Natural killer cell (primary cell): ENCODE results near the gene CYB5D1. TPM values are rescaled to one million over a fixed set of nuclear protein-coding genes. Genes with fewer than 3 reads are reported as not detected.

Experiments
- ATAC-seq, 3 donors: fragments of 150-1000 bp in 2 of 3; fragments of 200-7000 bp in 1 of 3; cut with Tn5 transposase; 1 replicate in 1 of 3; 2 replicates in 2 of 3; pipeline ENCODE4 v1.10.0; 2021; ENCODE audit warnings: mild to moderate bottlenecking in 2 of 3, moderate library complexity in 2 of 3
- DNase-seq, 2 donors: peaks; one replicate each; pipeline versions ENCODE4 v3.0.0 to v3.0.0-alpha.2; 2013 to 2021; ENCODE audit warnings: mixed read lengths in 1 of 2
- H3K27ac ChIP-seq: one replicate; pipeline ENCODE4 v1.5.1; 2013; ENCODE audit warnings: mild to moderate bottlenecking, low read length
- H3K27me3 ChIP-seq: one replicate; pipeline ENCODE4 v1.6.1; 2013; ENCODE audit warnings: low read length; ENCODE audit not compliant: control insufficient read depth, insufficient read depth
- H3K36me3 ChIP-seq: one replicate; pipeline ENCODE4 v1.6.1; 2013; ENCODE audit warnings: low read length; ENCODE audit not compliant: control insufficient read depth, insufficient read depth
- H3K4me1 ChIP-seq: one replicate; pipeline ENCODE4 v1.6.1; 2013; ENCODE audit warnings: low read length; ENCODE audit not compliant: control insufficient read depth, insufficient read depth
- H3K4me3 ChIP-seq: one replicate; pipeline ENCODE4 v1.5.1; 2013; ENCODE audit warnings: low read length
- H3K9me3 ChIP-seq: one replicate; pipeline ENCODE4 v1.6.1; 2013; ENCODE audit warnings: low read length; ENCODE audit not compliant: control insufficient read depth, insufficient read depth
- H3K27ac Mint-ChIP-seq, 2 donors: one replicate each; pipeline ENCODE4 v1.8.0; 2022; ENCODE audit warnings: mild to moderate bottlenecking in 2 of 2, mixed read lengths in 2 of 2, moderate library complexity in 1 of 2
- H3K27me3 Mint-ChIP-seq, 2 donors: one replicate each; pipeline ENCODE4 v1.8.0; 2022; ENCODE audit warnings: low read depth in 2 of 2, mixed read lengths in 2 of 2
- H3K36me3 Mint-ChIP-seq: one replicate; pipeline ENCODE4 v1.8.0; 2022; ENCODE audit warnings: mixed read lengths
- H3K4me1 Mint-ChIP-seq, 2 donors: one replicate each; pipeline ENCODE4 v1.8.0; 2022; ENCODE audit warnings: mixed read lengths in 2 of 2
- H3K4me3 Mint-ChIP-seq: one replicate; pipeline ENCODE4 v1.8.0; 2022; ENCODE audit warnings: mild to moderate bottlenecking, moderate library complexity, mixed read lengths
- H3K9me3 Mint-ChIP-seq, 2 donors: one replicate each; pipeline ENCODE4 v1.8.0; 2022; ENCODE audit warnings: mixed read lengths in 2 of 2
- CTCF ChIP-seq: fragments of 200-600 bp; IDR thresholded peaks from one replicate; pipeline ENCODE4 v1.8.0; 2022; ENCODE audit warnings: antibody characterized with exemption
- WGBS: methylation state at CpG from one replicate; pipeline ENCODE4 v1.1.7; 2013; ENCODE audit warnings: missing lambda C conversion rate; ENCODE audit not compliant: insufficient coverage; 5-methylcytosine and 5-hydroxymethylcytosine counted together
- intact Hi-C: fragments of 100-400 bp; cut with micrococcal nuclease; formaldehyde crosslinking; loops from one replicate; pipeline ENCODE4 v1.14.2; 2022
- total RNA-seq, 4 donors: library from RNA; stranded (reverse); fragments of 120-200 nt in 1 of 4; gene quantifications; one replicate each; pipeline versions ENCODE4 v1.2.3 to v1.2.4, GENCODE V29; 2013 to 2022

CYB5D1 gene
- total RNA-seq, 3 donors from 2014 or later (not counting 1 experiment from before 2014, with no cell fraction given): 11.0 to 18.3 (median 11.5) TPM

- no peaks in the 10 kb centered on the region for H3K36me3 Mint-ChIP-seq
- intact Hi-C loops: loop anchor here (2.0 to 5.0 kb wide), 3 partner anchors 43 to 51 kb away; partner anchors contain the start of genes CNTROB, KDM6B and TRAPPC1
- peaks cover 46% of the 10 kb centered on the region for H3K4me1 ChIP-seq
- TF ChIP-seq CTCF: no peak
- no peak overlapping the region for H3K27ac Mint-ChIP-seq
- H3K4me1 Mint-ChIP-seq: no peaks in the 10 kb centered on the region
- H3K9me3 ChIP-seq: no peaks in the 10 kb centered on the region
- H3K4me3 Mint-ChIP-seq: peak overlapping the region; percentile 50
- peak overlapping the region; percentile 82 for H3K27ac ChIP-seq
- under 1% methylated on average over 64 of the region's 64 CpGs for WGBS
- DNase-seq (peak; percentile 62 to 68), ATAC-seq (peak; percentile 21 to 39 (median 32))
- H3K4me3 ChIP-seq: peak overlapping the region; percentile 71
- no peaks in the 10 kb centered on the region for H3K27me3 ChIP-seq
- peaks cover 22% of the 10 kb centered on the region for H3K36me3 ChIP-seq
- H3K27me3 Mint-ChIP-seq: no peaks in the 10 kb centered on the region
- no peaks in the 10 kb centered on the region for H3K9me3 Mint-ChIP-seq
These were observed 27.8 kb downstream of the CYB5D1 start for GRCh38 chr17:7885367-7886226.

GRCh38 chr17:7886227-7887037, 28.6 kb downstream of the CYB5D1 start:
- H3K36me3 ChIP-seq: peaks cover 26% of the 10 kb centered on the region
- DNase-seq (peak; percentile 44 to 77), ATAC-seq (peak in 1 of 3 donors; percentile 3)
- Mint-ChIP-seq H3K36me3 (no peaks in the 10 kb centered on the region), H3K4me3 (no peak overlapping the region), H3K27ac (no peak overlapping the region), H3K9me3 (no peaks in the 10 kb centered on the region), H3K4me1 (no peaks in the 10 kb centered on the region), H3K27me3 (no peaks in the 10 kb centered on the region)
- H3K4me3 ChIP-seq: peak overlapping the region; percentile 71
- under 1% methylated on average over 25 of the region's 30 CpGs for WGBS
- no peak for TF ChIP-seq CTCF
- no peaks in the 10 kb centered on the region for H3K27me3 ChIP-seq
- H3K27ac ChIP-seq: peak overlapping the region; percentile 82
- intact Hi-C loops: loop anchor here (1.0 to 5.0 kb wide), 4 partner anchors 29 to 52 kb away; partner anchors contain the start of genes CNTROB, KDM6B, NAA38 and TRAPPC1
- no peaks in the 10 kb centered on the region for H3K9me3 ChIP-seq
- H3K4me1 ChIP-seq: peaks cover 46% of the 10 kb centered on the region

GRCh38 chr17:7887038-7887481, 29.3 kb downstream of the CYB5D1 start:
- H3K4me3 ChIP-seq: peak overlapping the region; percentile 71
- H3K4me3 Mint-ChIP-seq: no peak overlapping the region
- no peaks in the 10 kb centered on the region for H3K27me3 Mint-ChIP-seq
- H3K36me3 ChIP-seq: peaks cover 30% of the 10 kb centered on the region
- no peak overlapping the region for H3K27ac Mint-ChIP-seq
- no peaks in the 10 kb centered on the region for H3K36me3 Mint-ChIP-seq
- H3K4me1 ChIP-seq: peaks cover 43% of the 10 kb centered on the region
- H3K27me3 ChIP-seq: no peaks in the 10 kb centered on the region
- ATAC-seq (peak in 2 of 3 donors; percentile 28 to 39), DNase-seq (no peak)
- intact Hi-C loops: loop anchor here (1.0 to 5.0 kb wide), 4 partner anchors 30 to 52 kb away; partner anchors contain the start of genes CNTROB, KDM6B, NAA38 and TRAPPC1
- H3K9me3 Mint-ChIP-seq: no peaks in the 10 kb centered on the region
- peak overlapping the region; percentile 82 for H3K27ac ChIP-seq
- H3K4me1 Mint-ChIP-seq: no peaks in the 10 kb centered on the region
- H3K9me3 ChIP-seq: no peaks in the 10 kb centered on the region
- WGBS: 0% methylated on average over 5 of the region's 8 CpGs
- no peak for TF ChIP-seq CTCF
